ENCODE data around the gene IL12RB2. TPM values are rescaled to one million over a fixed set of nuclear protein-coding genes. Genes with fewer than 3 reads are reported as not detected.

Gene IL12RB2
- total and polyA plus RNA-seq, 10 of the 15 experiments (the other 5 are each of a cell fraction or from before 2014, with no cell fraction given), result 0.15 to 1.1 (median 0.54) TPM; not detected in 1

GRCh38 chr1:67381154-67381553 lies 73.5 kb downstream of the IL12RB2 start:
- Histone ChIP-seq H4K20me1 (ENCODE audit: control insufficient read depth, insufficient read depth) (no peaks in the 10 kb centered on the region), H3K4me1 (ENCODE audit: control insufficient read depth, insufficient read depth, low read length) (no peaks in the 10 kb centered on the region), H2AFZ (ENCODE audit: control insufficient read depth, low read depth, low read length) (no peak overlapping the region), H3K4me2 (ENCODE audit: control insufficient read depth, insufficient read depth) (no peak overlapping the region), H3K79me2 (ENCODE audit: control insufficient read depth, insufficient read depth, low read length) (no peaks in the 10 kb centered on the region), H3K9me3 (replicated peaks; ENCODE audit: control insufficient read depth, insufficient read depth, low read length) (peaks cover 17% of the 10 kb centered on the region; the same call in 2 of the 3 replicates), H3K4me3 (no peak overlapping the region), H3K9ac (ENCODE audit: control insufficient read depth, insufficient read depth, low read length) (no peak overlapping the region), H3K27ac (ENCODE audit: control insufficient read depth, insufficient read depth) (no peak overlapping the region), H3K27me3 (replicated peaks in 1 of 2; ENCODE audit: control insufficient read depth in 2 of 2, insufficient read depth in 2 of 2, low read length in 1 of 2) (no peaks in the 10 kb centered on the region), H3K36me3 (ENCODE audit: control insufficient read depth in 2 of 2, insufficient read depth in 2 of 2, low read length in 1 of 2) (no peaks in the 10 kb centered on the region)
- FAIRE-seq, result no peak
- RAD21 ChIA-PET (ENCODE audit: unreplicated experiment), result no interaction called here
- no peak for DNase-seq (ENCODE audit: low read depth, low spot score)
- in situ Hi-C loops (cut with MboI) (no loop called here), intact Hi-C loops (cut with micrococcal nuclease; ENCODE audit: unreplicated experiment) (no loop called here)
- ATAC-seq, result no peak
- BruUV-seq (replicated peaks), result no TSS peak
- 61% methylated on average over 4 of the region's 4 CpGs for WGBS (ENCODE audit: insufficient coverage, insufficient replicate concordance, low lambda C conversion rate, missing lambda C conversion rate)
- CTCF ChIA-PET, result interaction anchor here (0.6 to 1.5 kb wide), 2 partner anchors 35 to 715 kb away, joined by 3 to 4 read pairs; no protein-coding TSS in a partner anchor
- POLR2A ChIA-PET, result no interaction called here
- no peak for TF ChIP-seq ZNF274 (IDR thresholded peaks at IDR 0.05; ENCODE audit: insufficient read depth, insufficient read length)
- TF ChIP-seq NFYA (IDR thresholded peaks at IDR 0.05; ENCODE audit: borderline replicate concordance, low read depth, low read length), result no peak
- no peak for TF ChIP-seq ZSCAN29 (IDR thresholded peaks at IDR 0.05)
- no peak for TF ChIP-seq PAX8 (IDR thresholded peaks at IDR 0.05)
- no peak for TF ChIP-seq CEBPB (IDR thresholded peaks at IDR 0.05; ENCODE audit: borderline replicate concordance in 1 of 2, low read depth in 2 of 2, low read length in 2 of 2)
- no peak for TF ChIP-seq BCL11A (IDR thresholded peaks at IDR 0.05; ENCODE audit: low read depth, low read length)
- no peak for TF ChIP-seq E2F8 (IDR thresholded peaks at IDR 0.05; ENCODE audit: low read depth, partially characterized antibody)
- TF ChIP-seq POLR2AphosphoS2 (IDR thresholded peaks at IDR 0.05; ENCODE audit: low read depth, low read length), result no peak
- TF ChIP-seq TAF1 (IDR thresholded peaks at IDR 0.05; ENCODE audit: borderline replicate concordance, low read depth, low read length), result no peak
- TF ChIP-seq ATF7 (IDR thresholded peaks at IDR 0.05; ENCODE audit: low read depth), result no peak
- TF ChIP-seq ZNF687 (IDR thresholded peaks at IDR 0.05), result no peak
- TF ChIP-seq IKZF2 (IDR thresholded peaks at IDR 0.05), result no peak
- no peak for TF ChIP-seq IRF4 (IDR thresholded peaks at IDR 0.05; ENCODE audit: low read depth, low read length)
- no peak for TF ChIP-seq JUND (IDR thresholded peaks at IDR 0.05; ENCODE audit: low read depth, low read length)
- TF ChIP-seq NFXL1 (IDR thresholded peaks at IDR 0.05; ENCODE audit: borderline replicate concordance), result no peak
- TF ChIP-seq PAX5 (IDR thresholded peaks at IDR 0.05; ENCODE audit: borderline replicate concordance, low read depth, low read length), result no peak
- TF ChIP-seq JUNB (IDR thresholded peaks at IDR 0.05), result no peak
- no peak for TF ChIP-seq RELB (IDR thresholded peaks at IDR 0.05; ENCODE audit: low read depth)
- SMC1A ChIA-PET (ENCODE audit: uncharacterized antibody, unreplicated experiment), result interaction anchor here (0.5 kb wide), 1 partner anchor 175 kb away, joined by 3 read pairs; no protein-coding TSS in a partner anchor
